ENCODE data around the gene TNS1.

Gene TNS1

DNA sequence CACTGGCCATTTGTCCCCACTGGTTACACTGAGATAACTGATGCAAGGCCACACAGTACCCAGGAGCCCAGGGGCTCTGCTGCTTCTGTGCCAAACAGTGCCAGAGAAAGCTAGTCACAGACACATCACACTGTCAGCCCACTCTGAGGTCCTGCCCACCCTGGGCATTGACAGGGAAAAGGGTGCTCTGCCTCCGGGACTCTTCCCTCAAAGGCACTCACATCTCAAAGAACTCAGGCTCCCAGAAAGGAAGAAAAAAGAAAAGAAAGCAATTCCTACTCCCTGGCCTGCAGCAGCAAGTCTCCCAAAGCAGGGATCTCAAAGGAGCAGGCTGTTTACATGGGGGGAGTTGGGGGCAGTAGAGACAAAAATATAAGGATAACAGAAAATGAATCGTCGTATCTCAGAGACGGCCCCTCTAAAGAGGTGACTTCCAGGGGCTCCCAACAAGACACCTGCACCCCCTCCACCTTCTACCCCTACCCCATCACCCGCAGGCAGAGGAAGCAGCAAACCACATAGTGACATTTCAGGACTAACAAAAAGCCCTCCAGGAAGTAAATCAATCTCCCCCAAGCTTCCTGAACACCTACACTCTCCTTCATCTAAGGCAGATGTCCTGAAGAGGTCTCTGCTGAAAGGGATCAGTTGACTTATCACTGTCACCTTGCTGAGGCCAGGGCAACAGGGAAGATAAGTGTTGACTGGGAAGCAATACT, 247.6 kb downstream of the TNS1 start:
- DNase-seq (ENCODE audit: low read depth in 2 of 2, low spot score in 1 of 2): no peak

DNA sequence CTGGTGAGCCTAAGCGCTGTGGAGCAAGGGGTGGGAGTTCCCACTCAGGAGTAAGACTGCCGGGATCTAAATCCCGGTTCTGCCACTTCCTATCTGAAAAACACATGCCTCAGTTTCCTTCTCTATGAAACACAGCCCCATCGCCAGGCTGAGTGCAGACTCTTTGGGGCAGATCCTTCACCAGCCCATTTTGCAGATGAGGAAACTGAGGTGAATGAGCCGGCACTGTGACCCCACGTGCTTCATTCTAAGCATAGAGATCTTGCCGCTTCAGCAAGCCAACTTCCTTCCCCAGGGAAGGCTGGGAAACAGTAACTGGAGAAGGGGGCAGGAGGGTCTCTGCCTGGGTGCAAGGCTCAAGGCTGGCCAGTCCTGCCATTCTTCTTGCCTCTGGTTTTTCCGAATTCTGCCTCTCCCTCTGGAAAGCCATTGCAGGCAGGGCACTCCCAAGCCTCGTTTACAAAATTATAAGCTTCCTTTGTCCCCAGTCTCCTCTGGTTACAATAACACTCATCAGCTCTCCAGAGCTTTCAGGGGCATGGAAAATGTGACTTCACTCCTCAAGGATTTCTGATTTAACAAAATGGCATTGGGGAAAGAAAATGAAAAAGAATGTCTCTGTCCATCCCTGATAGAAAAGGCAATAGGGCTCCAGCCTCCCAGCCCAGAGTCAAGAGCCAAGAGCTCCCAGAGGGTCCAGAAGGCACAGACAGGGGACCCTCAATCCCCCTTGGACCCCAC, 249.2 kb downstream of the TNS1 start:
- no peak for DNase-seq (ENCODE audit: low read depth in 2 of 2, low spot score in 1 of 2)

DNA sequence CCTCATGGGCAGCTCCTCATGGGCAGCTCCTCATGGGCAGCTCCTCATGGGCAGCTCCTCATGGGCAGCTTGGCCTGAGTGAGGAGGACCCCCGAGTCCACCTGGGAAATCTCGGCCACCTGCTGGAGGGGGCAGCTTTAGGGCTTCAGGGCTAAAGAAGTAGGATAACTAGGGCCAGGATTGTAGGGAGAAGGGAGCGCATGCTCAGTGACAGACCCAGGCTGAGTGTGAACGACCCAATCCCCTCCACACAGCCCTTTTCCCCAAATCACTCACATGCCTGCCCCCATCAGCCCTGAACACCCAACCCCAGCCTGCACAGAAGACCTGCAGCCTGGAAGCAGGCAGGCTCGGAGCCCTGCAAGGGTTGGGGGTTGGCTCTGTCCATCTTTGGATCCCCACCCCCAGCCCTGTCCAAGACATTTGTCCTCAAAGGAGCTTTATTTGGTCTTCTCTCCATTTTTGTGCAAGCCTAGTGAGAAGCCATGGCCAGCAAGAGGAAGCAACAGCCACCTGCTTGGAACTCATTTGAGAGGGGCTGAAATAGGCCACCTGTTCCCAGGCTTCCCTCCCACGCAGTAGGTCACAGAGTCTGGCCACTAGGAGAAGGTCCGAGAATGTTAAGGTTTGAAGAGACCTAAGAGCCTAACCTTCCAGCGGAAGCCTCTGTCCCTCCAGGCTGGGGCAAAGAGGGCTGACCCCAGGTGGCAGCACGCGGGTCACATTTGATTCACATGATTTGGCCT, 249.9 kb downstream of the TNS1 start:
- DNase-seq (ENCODE audit: low read depth in 2 of 2, low spot score in 1 of 2): no peak

DNA sequence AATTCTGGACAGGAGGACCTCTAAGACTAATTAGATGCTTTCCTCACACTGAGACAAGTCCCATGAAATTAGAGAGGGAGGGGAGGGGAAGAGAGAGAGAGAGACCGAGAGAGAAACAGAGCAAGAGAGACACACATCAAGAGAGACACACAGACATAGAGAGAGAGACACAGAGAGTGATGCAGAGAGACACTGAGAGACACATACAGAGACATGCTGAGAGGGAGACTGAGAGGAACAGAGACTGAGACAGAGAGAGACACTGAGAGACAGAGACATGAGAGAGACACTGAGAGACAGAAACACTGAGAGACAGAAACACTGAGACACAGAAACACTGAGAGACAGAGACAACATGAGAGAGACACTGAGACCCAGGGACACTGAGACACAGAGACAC, 250.8 kb downstream of the TNS1 start:
- no peak for DNase-seq (ENCODE audit: low read depth in 2 of 2, low spot score in 1 of 2)

DNA sequence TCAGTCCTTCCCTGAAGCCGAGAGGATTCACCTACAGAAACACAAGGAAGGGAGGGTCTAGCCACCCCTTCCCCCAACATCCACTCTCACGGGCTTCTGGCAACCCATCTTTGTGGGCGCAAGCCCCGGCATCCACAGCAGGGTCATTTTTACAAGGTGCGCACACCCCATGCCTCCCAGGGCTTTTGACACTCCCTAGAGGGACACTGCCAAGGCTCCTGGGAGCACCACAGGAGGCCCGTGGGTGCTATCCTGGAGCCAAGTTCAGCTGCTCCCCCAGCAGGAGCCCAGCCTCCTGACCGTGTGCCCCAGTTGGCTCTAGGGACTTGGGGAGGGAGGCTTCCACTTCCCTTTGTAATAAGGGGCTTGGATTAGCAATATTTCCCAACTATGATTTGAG, 251.6 kb downstream of the TNS1 start:
- DNase-seq (ENCODE audit: low read depth in 2 of 2, low spot score in 1 of 2): no peak
